Upper lobe of right lung (tissue), 1 donor: ENCODE measurements around the gene MFSD2B. TPM values are rescaled to one million over a fixed set of nuclear protein-coding genes. Genes with fewer than 3 reads are reported as not detected.

ENCODE experiments used
- ATAC-seq: fragments of 200-7000 bp; cut with Tn5 transposase; one replicate; pipeline ENCODE4 v1.9.1; 2020; ENCODE audit warnings: mild to moderate bottlenecking, moderate library complexity
- DNase-seq: peaks from one replicate; pipeline ENCODE4 v3.0.0-alpha.2; 2020
- H3K27ac ChIP-seq: fragments of 200-600 bp; one replicate; pipeline ENCODE4 v1.8.0; 2022
- H3K27me3 ChIP-seq: fragments of 200-600 bp; one replicate; pipeline ENCODE4 v1.8.0; 2022; ENCODE audit warnings: mild to moderate bottlenecking
- H3K36me3 ChIP-seq: fragments of 200-600 bp; one replicate; pipeline ENCODE4 v1.8.0; 2022
- H3K4me1 ChIP-seq: fragments of 200-600 bp; one replicate; pipeline ENCODE4 v1.8.0; 2022
- H3K4me3 ChIP-seq: fragments of 200-600 bp; one replicate; pipeline ENCODE4 v1.8.0; 2022; ENCODE audit warnings: mild to moderate bottlenecking
- H3K9me3 ChIP-seq: fragments of 200-600 bp; one replicate; pipeline ENCODE4 v1.8.0; 2022
- CTCF ChIP-seq: fragments of 200-600 bp; IDR thresholded peaks from one replicate; pipeline ENCODE4 v1.8.0; 2022; ENCODE audit warnings: antibody characterized with exemption
- intact Hi-C: fragments of 100-400 bp; cut with DNase I; formaldehyde crosslinking; loops from one replicate; pipeline ENCODE4 v1.11.0; 2022
- total RNA-seq: library from RNA; stranded (reverse); fragmentation: NEBNext Ultra II Directional; extraction: Animal tissue kit (Norgen Biotek cat#: 25700); gene quantifications from one replicate; pipeline ENCODE4 v1.2.1, GENCODE V29; 2021
- donor health status: DM: no; HTN: yes; CAD: no; lungs with severe emphysema.

MFSD2B gene
- total RNA-seq, 1 donor from 2014 or later = 0.35 TPM

- ATAC-seq (no peak), DNase-seq (no peak)
- intact Hi-C loops = no loop called here
- H3K27ac ChIP-seq = no peak overlapping the region
- no peaks in the 10 kb centered on the region for H3K36me3 ChIP-seq
- no peak overlapping the region for H3K4me3 ChIP-seq
- no peaks in the 10 kb centered on the region for H3K27me3 ChIP-seq
- H3K9me3 ChIP-seq = no peaks in the 10 kb centered on the region
- peaks cover 17% of the 10 kb centered on the region for H3K4me1 ChIP-seq
- no peak for TF ChIP-seq CTCF
Observed at GRCh38 chr2:24045511-24046508, 35.9 kb downstream of the MFSD2B start.

- DNase-seq = no peak
- peak overlapping the region; percentile 61 for H3K27ac ChIP-seq
- no peaks in the 10 kb centered on the region for H3K36me3 ChIP-seq
- intact Hi-C loops = no loop called here
- TF ChIP-seq CTCF = no peak
- H3K9me3 ChIP-seq = no peaks in the 10 kb centered on the region
- peak overlapping the region; percentile 81 for H3K4me3 ChIP-seq
- H3K4me1 ChIP-seq = peaks cover 17% of the 10 kb centered on the region
- no peak for ATAC-seq
- no peaks in the 10 kb centered on the region for H3K27me3 ChIP-seq
Observed at GRCh38 chr2:24046599-24046929, 36.7 kb downstream of the MFSD2B start.

GRCh38 chr2:24046930-24047702, 37.2 kb downstream of the MFSD2B start, which contains the start of gene WDCP:
Gene WDCP, minus strand, starts transcription at chr2:24047391. Its CDS starts 7,897 bp downstream, at chr2:24039494.
- no peaks in the 10 kb centered on the region for H3K9me3 ChIP-seq
- intact Hi-C loops = no loop called here
- no peaks in the 10 kb centered on the region for H3K27me3 ChIP-seq
- H3K4me3 ChIP-seq = peak within 1 kb of the TSS; percentile 81
- H3K27ac ChIP-seq = peak within 1 kb of the TSS; percentile 61
- DNase-seq (peak; percentile 95), ATAC-seq (peak; percentile 99)
- no peaks in the 10 kb centered on the region for H3K36me3 ChIP-seq
- no peak for TF ChIP-seq CTCF
- H3K4me1 ChIP-seq = peaks cover 17% of the 10 kb centered on the region

- Histone ChIP-seq H3K4me1 (peaks cover 17% of the 10 kb centered on the region), H3K27me3 (no peaks in the 10 kb centered on the region), H3K9me3 (no peaks in the 10 kb centered on the region), H3K4me3 (peak overlapping the region; percentile 81), H3K36me3 (no peaks in the 10 kb centered on the region), H3K27ac (no peak overlapping the region)
- intact Hi-C loops = no loop called here
- DNase-seq = no peak
- ATAC-seq = no peak
- no peak for TF ChIP-seq CTCF
Observed at GRCh38 chr2:24047703-24048033, 37.8 kb downstream of the MFSD2B start.

GRCh38 chr2:24048769-24049484, 39.0 kb downstream of the MFSD2B start:
- intact Hi-C loops = no loop called here
- H3K4me1 ChIP-seq = peaks cover 17% of the 10 kb centered on the region
- DNase-seq (no peak), ATAC-seq (no peak)
- no peaks in the 10 kb centered on the region for H3K9me3 ChIP-seq
- H3K36me3 ChIP-seq = no peaks in the 10 kb centered on the region
- no peak for TF ChIP-seq CTCF
- no peak overlapping the region for H3K27ac ChIP-seq
- H3K4me3 ChIP-seq = peak overlapping the region; percentile 78
- H3K27me3 ChIP-seq = no peaks in the 10 kb centered on the region
